H1 (cell line): Measurements from ENCODE around the gene SP4. TPM values are rescaled to one million over a fixed set of nuclear protein-coding genes. Genes with fewer than 3 reads are reported as not detected.

ENCODE experiments used
- CTCF ChIA-PET: fragments of 300-600 bp; sonication (Branson Sonifier 250); formaldehyde crosslinking; loops from one replicate; lab custom pipeline; 2021; ENCODE audit not compliant: partially characterized antibody; lab: Charles Lee
- POLR2A ChIA-PET: fragments of 300-600 bp; sonication (Branson Sonifier 250); formaldehyde crosslinking; loops from one replicate; lab custom pipeline; 2021; ENCODE audit warnings: inconsistent platforms; ENCODE audit not compliant: partially characterized antibody; lab: Charles Lee
- DNase-seq, 2 experiments: peaks; one replicate each; pipeline versions ENCODE4 v3.0.0 to v3.0.0-alpha.2; 2010 to 2022; ENCODE audit warnings: low spot score in 2 of 2, low read depth in 1 of 2, mixed read lengths in 1 of 2
- FAIRE-seq: peaks from 2 replicates; lab custom pipeline; 2011; peaks lifted over from hg19 to GRCh38; lab: Jason Lieb, UNC
- H2AFZ ChIP-seq: 2 replicates; pipeline ENCODE4 v1.8.1; 2012; ENCODE audit warnings: low read length, inconsistent platforms
- H2AK5ac ChIP-seq: 2 replicates; pipeline ENCODE4 v1.6.1; 2013; ENCODE audit warnings: low read depth, low read length
- H2BK120ac ChIP-seq: replicated peaks from 2 replicates; pipeline ENCODE3; 2013; ENCODE audit warnings: low read depth, low read length, inconsistent platforms
- H2BK12ac ChIP-seq: 2 replicates; pipeline ENCODE4 v1.6.1; 2013; ENCODE audit warnings: low read depth, low read length
- H2BK15ac ChIP-seq: 2 replicates; pipeline ENCODE4 v1.6.1; 2013; ENCODE audit warnings: low read length
- H2BK20ac ChIP-seq: 2 replicates; pipeline ENCODE4 v1.6.1; 2013; ENCODE audit warnings: low read length
- H2BK5ac ChIP-seq: 2 replicates; pipeline ENCODE4 v1.6.1; 2013; ENCODE audit warnings: low read depth, low read length
- H3K14ac ChIP-seq: 2 replicates; pipeline ENCODE4 v1.6.1; 2013; ENCODE audit warnings: inconsistent platforms; ENCODE audit not compliant: insufficient read length
- H3K18ac ChIP-seq: 2 replicates; pipeline ENCODE4 v1.6.1; 2013; ENCODE audit warnings: low read length; ENCODE audit errors: extremely low read depth
- H3K23ac ChIP-seq: 2 replicates; pipeline ENCODE4 v1.6.1; 2013; ENCODE audit warnings: inconsistent platforms; ENCODE audit not compliant: insufficient read length
- H3K23me2 ChIP-seq: 2 replicates; pipeline ENCODE4 v1.6.1; 2013; ENCODE audit warnings: low read depth, low read length
- H3K27ac ChIP-seq: 2 replicates; pipeline ENCODE4 v1.6.1; 2011; ENCODE audit warnings: low read depth, low read length, inconsistent platforms
- H3K27me3 ChIP-seq, 4 experiments: replicated peaks in 1 of 4; 1 replicate in 1 of 4; 2 replicates in 3 of 4; pipeline versions ENCODE4 v1.6.1 to v1.8.1; 2011 to 2013; ENCODE audit warnings: low read length in 3 of 4, mild to moderate bottlenecking in 3 of 4, inconsistent platforms in 2 of 4, mixed read lengths in 2 of 4, moderate library complexity in 1 of 4; ENCODE audit not compliant: control insufficient read depth in 3 of 4, insufficient read depth in 3 of 4; ENCODE audit errors: extremely low read depth in 1 of 4
- H3K36me3 ChIP-seq, 4 experiments: 2 replicates each; pipeline versions ENCODE4 v1.6.1 to v1.8.1; 2011 to 2013; ENCODE audit warnings: mild to moderate bottlenecking in 4 of 4, low read length in 3 of 4, moderate library complexity in 2 of 4, control low read depth in 1 of 4, inconsistent platforms in 1 of 4; ENCODE audit not compliant: insufficient read depth in 4 of 4, control insufficient read depth in 2 of 4
- H3K4ac ChIP-seq: replicated peaks from 2 replicates; pipeline ENCODE3; 2013; ENCODE audit warnings: low read length, low read depth, mixed read lengths, inconsistent platforms; ENCODE audit not compliant: insufficient read length
- H3K4me1 ChIP-seq, 4 experiments: replicated peaks in 1 of 4; 1 replicate in 1 of 4; 2 replicates in 3 of 4; pipeline versions ENCODE4 v1.6.1 to v1.8.1; 2011 to 2013; ENCODE audit warnings: low read length in 3 of 4, inconsistent platforms in 2 of 4, mixed read lengths in 1 of 4; ENCODE audit not compliant: insufficient read depth in 4 of 4, control insufficient read depth in 3 of 4
- H3K4me2 ChIP-seq, 2 experiments: 2 replicates each; pipeline versions ENCODE4 v1.6.1 to v1.8.1; 2011 to 2013; ENCODE audit warnings: low read depth in 2 of 2, low read length in 2 of 2, control low read depth in 1 of 2, inconsistent platforms in 1 of 2, mild to moderate bottlenecking in 1 of 2; ENCODE audit not compliant: insufficient read depth in 1 of 2
- H3K4me3 ChIP-seq, 4 experiments: fragments of 200-600, 300-600 bp in 1 of 4; sonication (generic), shearing (Covaris generic), sonication (Bioruptor Twin) in 1 of 4; 2 replicates each; pipeline versions ENCODE4 v1.5.1 to v1.8.1; 2011 to 2016; ENCODE audit warnings: low read length in 4 of 4, low read depth in 3 of 4, control low read depth in 2 of 4, inconsistent platforms in 2 of 4, mild to moderate bottlenecking in 2 of 4, mixed read lengths in 1 of 4, moderate library complexity in 1 of 4; ENCODE audit not compliant: insufficient read depth in 2 of 4; ENCODE audit errors: extremely low read depth in 1 of 4
- H3K56ac ChIP-seq: replicated peaks from 2 replicates; pipeline ENCODE3; 2013; ENCODE audit warnings: low read depth, mild to moderate bottlenecking, mixed read lengths, low read length, inconsistent platforms; ENCODE audit not compliant: insufficient read length
- H3K79me1 ChIP-seq: 2 replicates; pipeline ENCODE4 v1.6.1; 2013; ENCODE audit warnings: low read depth, low read length, control low read depth
- H3K79me2 ChIP-seq, 2 experiments: 2 replicates each; pipeline versions ENCODE4 v1.6.1 to v1.8.1; 2012 to 2013; ENCODE audit warnings: low read length in 2 of 2, mild to moderate bottlenecking in 2 of 2, inconsistent platforms in 1 of 2; ENCODE audit not compliant: insufficient read depth in 2 of 2, control insufficient read depth in 1 of 2
- H3K9ac ChIP-seq, 4 experiments: replicated peaks in 1 of 4; 1 replicate in 1 of 4; 2 replicates in 3 of 4; pipeline versions ENCODE4 v1.6.1 to v1.8.1; 2011 to 2013; ENCODE audit warnings: low read depth in 3 of 4, low read length in 3 of 4, control low read depth in 2 of 4, mild to moderate bottlenecking in 2 of 4, moderate library complexity in 2 of 4, inconsistent platforms in 1 of 4; ENCODE audit errors: extremely low read depth in 1 of 4
- H3K9me3 ChIP-seq, 2 experiments: 2 replicates each; pipeline versions ENCODE4 v1.6.1 to v1.8.1; 2012 to 2013; ENCODE audit warnings: mild to moderate bottlenecking in 2 of 2, moderate library complexity in 2 of 2, control low read depth in 1 of 2, inconsistent platforms in 1 of 2, low read depth in 1 of 2, low read length in 1 of 2, mixed read lengths in 1 of 2; ENCODE audit not compliant: insufficient read depth in 2 of 2
- H4K20me1 ChIP-seq, 2 experiments: replicated peaks in 1 of 2; 2 replicates each; pipeline versions ENCODE3 to v1.8.1; 2011 to 2013; ENCODE audit warnings: inconsistent platforms in 2 of 2, low read length in 2 of 2, mild to moderate bottlenecking in 1 of 2; ENCODE audit not compliant: insufficient read depth in 2 of 2, control insufficient read depth in 1 of 2
- H4K5ac ChIP-seq: 2 replicates; pipeline ENCODE4 v1.6.1; 2013; ENCODE audit warnings: low read length, low read depth, mixed read lengths, inconsistent platforms; ENCODE audit not compliant: insufficient read length
- H4K8ac ChIP-seq: 2 replicates; pipeline ENCODE4 v1.8.0; 2013; ENCODE audit warnings: mild to moderate bottlenecking, moderate library complexity, low read length, inconsistent platforms; ENCODE audit not compliant: insufficient read depth; ENCODE audit errors: extremely low read depth
- H4K91ac ChIP-seq: replicated peaks from 2 replicates; pipeline ENCODE3; 2013; ENCODE audit warnings: low read length, mixed read lengths, inconsistent platforms; ENCODE audit not compliant: insufficient read length
- CTCF ChIP-seq, 3 experiments: IDR thresholded peaks; 1 replicate in 2 of 3; 2 replicates in 1 of 3; pipeline versions ENCODE4 v1.5.1 to v1.6.1; 2011; ENCODE audit warnings: low read length in 3 of 3, mild to moderate bottlenecking in 3 of 3, inconsistent platforms in 2 of 3, low read depth in 1 of 3, moderate library complexity in 1 of 3; ENCODE audit not compliant: insufficient read depth in 1 of 3; ENCODE audit errors: control extremely low read depth in 1 of 3
- HDAC6 ChIP-seq: IDR thresholded peaks from one replicate; pipeline ENCODE4 v1.7.1; 2012; ENCODE audit warnings: low read depth, mild to moderate bottlenecking, inconsistent platforms, low read length, moderate library complexity
- WGBS, 2 experiments: shearing (Covaris generic) in 1 of 2; methylation state at CpG; one replicate each; pipeline versions ENCODE4 v1.1.6 to v1.1.7; 2013 to 2015; ENCODE audit warnings: low lambda C conversion rate in 2 of 2, mixed read lengths in 2 of 2, inconsistent platforms in 1 of 2, low coverage in 1 of 2, missing lambda C conversion rate in 1 of 2; ENCODE audit not compliant: insufficient replicate concordance in 2 of 2, insufficient coverage in 1 of 2, insufficient read length in 1 of 2; ENCODE audit errors: extremely low coverage in 1 of 2, missing lambda C conversion rate in 1 of 2; 5-methylcytosine and 5-hydroxymethylcytosine counted together
- polyA plus RNA-seq, 7 experiments: library from polyadenylated mRNA; depleted of rRNA in 3 of 7; stranded (reverse) in 5 of 7; unstranded in 2 of 7; fragments of >200 nt in 5 of 7; fragments of 200-250 nt in 2 of 7; gene quantifications; 1 replicate in 5 of 7; 2 replicates in 1 of 7; 4 replicates in 1 of 7; pipeline versions ENCODE4 v1.2.1 to v1.2.3, GENCODE V29; 2011 to 2013; ENCODE audit warnings: missing spikeins in 2 of 7, mixed read lengths in 2 of 7
- total RNA-seq: library from RNA; stranded (reverse); fragmentation: NEBNext Ultra II Directional; extraction: Animal tissue kit (Norgen Biotek cat#: 25700); gene quantifications from 2 replicates; pipeline ENCODE4 v1.2.1, GENCODE V29; 2021

The SP4 gene
- total and polyA plus RNA-seq, 2 of the 8 experiments (the other 6 are each of a cell fraction or from before 2014, with no cell fraction given) = 10.0 to 24.0 TPM

- no peak overlapping the region for H2BK5ac ChIP-seq
- H3K14ac ChIP-seq = no peak overlapping the region
- H2AK5ac ChIP-seq = no peak overlapping the region
- no peak overlapping the region for H2BK20ac ChIP-seq
- no peak overlapping the region for H2BK12ac ChIP-seq
- H3K79me1 ChIP-seq = no peaks in the 10 kb centered on the region
- POLR2A ChIA-PET = no interaction called here
- FAIRE-seq = no peak
- DNase-seq = no peak
- no peak overlapping the region for H3K56ac ChIP-seq
- no peaks in the 10 kb centered on the region for H4K20me1 ChIP-seq
- H3K23ac ChIP-seq = no peak overlapping the region
- H2AFZ ChIP-seq = no peak overlapping the region
- H4K91ac ChIP-seq = no peak overlapping the region
- H4K5ac ChIP-seq = no peak overlapping the region
- H3K18ac ChIP-seq = no peak overlapping the region
- 91% methylated on average over 1 of the region's 1 CpG; no CpG with 5 or more reads in 1 of the 2 experiments for WGBS, 2 experiments
- no peak overlapping the region for H3K4me3 ChIP-seq
- H3K27ac ChIP-seq = no peak overlapping the region
- H2BK15ac ChIP-seq = no peak overlapping the region
- no peak overlapping the region for H4K8ac ChIP-seq
- H3K4me1 ChIP-seq = no peaks in the 10 kb centered on the region
- CTCF ChIA-PET = interaction anchor here (1.1 kb wide), 1 partner anchor 10 kb away, joined by 3 read pairs; no protein-coding TSS in a partner anchor
- no peaks in the 10 kb centered on the region for H3K9me3 ChIP-seq
- H3K27me3 ChIP-seq = no peaks in the 10 kb centered on the region
- no peaks in the 10 kb centered on the region for H3K23me2 ChIP-seq
- no peak overlapping the region for H3K4me2 ChIP-seq
- no peak overlapping the region for H3K4ac ChIP-seq
- no peak overlapping the region for H3K9ac ChIP-seq
- H2BK120ac ChIP-seq = no peak overlapping the region
- no peaks in the 10 kb centered on the region for H3K79me2 ChIP-seq
- H3K36me3 ChIP-seq = no peaks in the 10 kb centered on the region; a peak in 5 of 8 replicates
- TF ChIP-seq CTCF (IDR thresholded peaks at IDR 0.05; ENCODE audit: control extremely low read depth in 1 of 3, insufficient read depth in 1 of 3, low read depth in 1 of 3, low read length in 3 of 3) = no peak
- TF ChIP-seq HDAC6 = no peak
These were observed 134.5 kb downstream of the SP4 start for GRCh38 chr7:21562385-21562784.
